Heart left ventricle (tissue), 13 donors: ENCODE results near the gene ETV3.

Experiments
- CTCF ChIP-seq, 12 donors: fragments of 200-600 bp; sonication (generic) in 4 of 12; IDR thresholded peaks; one replicate each; pipeline versions ENCODE4 v1.5.0 to v1.8.0; 2018 to 2022; ENCODE audit warnings: antibody characterized with exemption in 12 of 12, mild to moderate bottlenecking in 5 of 12
- POLR2A ChIP-seq, 2 donors: fragments of 450-650 bp; IDR thresholded peaks; one replicate each; pipeline ENCODE4 v1.6.1; 2017; ENCODE audit warnings: antibody characterized with exemption in 2 of 2, mild to moderate bottlenecking in 2 of 2, moderate library complexity in 2 of 2
- donor health status: ischemic (EF 13 %, LVEDD 7.1; RV severe dilation, severe dysfunction).
- donor health status: DM: no; HTN: yes; CAD: no.
- donor health status: DM: no; HTN: no; CAD: no.
- donor health status: ischemic (EF 25% LVEDD 6.9; RV normal size, moderate dysfunction).
- donor health status: ischemic (EF 25% LVEDD 5.7; RV mildly dilated, moderate dysfunction).
- donor health status: ischemic (EF 35%, LVEDD 5.7; RV mildly dilated, moderate dysfunction).
- donor health status: nonischemic (EF 11% LVEDD 7.7; RV severe dilation, severe dysfunction).
- donor health status: DM: yes; HTN: yes; CAD: no.
- donor health status: PGD.
- donor health status: ischemic (EF 29% LVEDD 5.4; RV normal size, mild dysfunction).
- donor health status: nonischemic (EF 23%, LVEDD 6.1; RV moderate dilation, normal function).

DNA sequence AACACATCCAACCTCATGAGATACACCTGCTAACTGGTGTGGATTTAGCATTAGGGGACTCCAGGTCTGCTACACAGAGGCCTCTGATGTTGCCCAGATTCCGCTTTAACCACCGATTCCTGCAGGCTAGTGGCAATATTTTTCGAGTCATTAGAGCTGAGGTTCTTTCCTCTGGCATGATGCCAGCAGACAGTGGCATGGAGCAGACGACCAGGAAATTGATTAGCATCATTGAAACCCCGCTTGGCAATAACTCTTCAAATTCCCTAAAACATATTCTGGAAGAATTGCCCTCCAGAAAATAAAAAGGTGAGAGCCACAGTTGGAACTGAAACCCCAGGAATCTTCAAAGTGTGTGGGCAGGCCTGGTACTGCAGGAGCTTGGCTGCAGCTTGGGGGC, 28.4 kb upstream of the ETV3 start:
- TF ChIP-seq CTCF (IDR thresholded peaks at IDR 0.05) (no peak), POLR2A (IDR thresholded peaks at IDR 0.05) (no peak)
